Right hindlimb (tissue), 1 donor: Measurements from ENCODE around the gene CLBA1.

Source experiments
- DNase-seq: peaks from one replicate; pipeline ENCODE4 v3.0.0-alpha.2; 2018

CLBA1 gene

DNA sequence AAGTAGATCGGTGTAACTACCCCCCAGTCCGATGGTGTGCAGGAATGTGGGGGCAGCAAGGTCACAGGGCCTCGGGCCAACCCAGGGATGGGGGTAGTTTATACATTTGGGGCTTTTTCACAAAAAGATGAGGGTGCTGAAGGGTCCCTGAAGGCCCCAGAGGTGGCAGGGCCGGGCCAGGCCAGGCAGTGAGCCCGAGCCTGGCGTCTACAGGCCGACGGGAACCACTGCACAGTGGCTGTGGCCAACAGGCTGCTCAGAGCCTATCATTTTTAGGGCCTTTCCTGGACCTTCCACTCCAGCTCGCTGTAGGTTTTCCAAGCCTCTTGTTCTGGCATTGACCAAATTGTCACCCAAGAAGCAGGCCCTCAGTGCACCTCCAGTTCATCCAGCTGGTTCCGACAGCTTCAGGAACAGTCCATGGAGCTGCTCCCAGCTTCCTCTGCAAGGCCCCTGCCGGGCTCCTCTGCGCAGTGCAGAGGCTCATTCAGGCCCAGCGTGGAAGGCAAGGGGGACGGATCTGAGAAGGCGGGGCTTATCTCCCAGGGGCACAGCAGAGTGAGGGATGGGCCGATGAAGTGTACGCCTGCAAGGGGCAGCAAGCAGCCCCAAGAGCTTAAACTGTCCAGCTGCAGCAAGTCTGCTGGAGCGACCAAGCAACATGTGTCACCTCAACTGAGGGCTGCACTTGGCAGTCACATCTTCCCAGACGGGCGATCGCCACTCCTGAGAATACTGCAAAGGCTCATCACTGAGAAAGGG lies 21.4 kb downstream of the CLBA1 start:
- no peak for DNase-seq

DNA sequence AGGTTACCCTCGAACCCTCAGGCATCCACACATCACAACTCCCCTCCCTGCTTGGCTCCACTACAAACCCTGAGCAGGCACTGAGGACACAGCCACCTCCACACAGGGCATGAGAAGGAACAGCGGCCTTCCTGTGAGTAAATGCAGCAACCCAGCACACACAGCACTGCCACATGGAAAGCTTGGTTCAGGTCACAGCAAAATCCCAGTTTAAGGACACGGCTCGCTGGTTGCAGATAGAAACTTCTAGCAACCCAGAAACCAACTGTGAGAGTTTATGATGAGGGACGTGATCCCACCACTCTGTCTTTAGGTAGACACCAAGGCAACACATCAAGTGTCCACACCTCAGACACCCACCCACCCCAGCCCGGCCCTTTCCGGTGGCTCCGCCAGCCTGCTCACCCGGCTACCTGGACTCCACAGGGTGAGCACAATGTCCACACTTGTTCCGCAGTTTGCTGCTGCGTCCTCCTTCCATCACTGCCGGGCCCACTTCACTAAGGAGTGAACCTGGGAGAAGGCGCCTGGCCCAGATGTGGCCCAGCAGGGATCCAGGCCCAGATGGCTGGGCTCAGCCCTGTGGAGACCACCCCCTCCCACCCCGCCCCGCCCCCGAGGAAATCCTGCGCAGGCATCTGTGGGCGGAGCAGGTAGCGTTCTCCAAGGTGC lies 22.1 kb downstream of the CLBA1 start:
- DNase-seq = no peak

DNA sequence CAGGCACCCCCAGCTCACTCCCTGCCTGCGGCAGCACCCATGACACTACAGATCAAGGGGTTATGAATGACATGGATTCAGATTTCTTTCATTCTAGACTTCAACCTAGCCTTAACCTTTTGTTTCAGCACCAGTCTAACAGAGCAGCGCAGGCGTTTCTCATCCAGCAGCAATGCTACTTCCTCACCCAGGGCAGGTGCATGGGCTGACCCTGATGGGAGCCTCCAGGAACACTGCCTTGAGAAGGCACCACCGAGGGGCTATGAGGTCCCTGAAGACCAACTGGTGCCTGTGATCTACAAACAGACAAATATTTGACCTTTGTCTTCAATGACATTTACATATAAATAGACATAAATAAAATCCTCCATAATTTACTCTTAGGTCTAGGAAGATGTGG lies 24.5 kb downstream of the CLBA1 start:
- DNase-seq = no peak

DNA sequence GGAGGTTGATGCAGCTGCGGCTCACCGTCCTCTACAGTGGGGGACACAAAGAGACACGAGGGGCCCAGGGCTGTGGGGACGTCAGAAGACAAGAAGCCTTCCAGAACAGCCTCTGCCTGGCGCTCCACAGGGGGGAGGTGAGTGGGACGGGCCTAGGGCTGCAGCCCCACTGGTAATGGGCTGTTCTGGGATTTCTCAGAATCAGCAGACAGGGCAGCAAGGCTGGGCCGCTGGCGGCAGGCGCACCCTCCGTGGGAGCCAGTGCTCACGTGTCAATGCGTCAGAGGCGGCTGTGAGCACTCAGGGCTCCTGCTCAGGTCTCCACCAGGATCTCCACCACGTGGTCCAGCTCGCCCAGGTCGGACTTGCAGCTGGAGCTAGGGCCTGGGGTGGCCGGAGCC lies 25.3 kb downstream of the CLBA1 start:
- DNase-seq = no peak

DNA sequence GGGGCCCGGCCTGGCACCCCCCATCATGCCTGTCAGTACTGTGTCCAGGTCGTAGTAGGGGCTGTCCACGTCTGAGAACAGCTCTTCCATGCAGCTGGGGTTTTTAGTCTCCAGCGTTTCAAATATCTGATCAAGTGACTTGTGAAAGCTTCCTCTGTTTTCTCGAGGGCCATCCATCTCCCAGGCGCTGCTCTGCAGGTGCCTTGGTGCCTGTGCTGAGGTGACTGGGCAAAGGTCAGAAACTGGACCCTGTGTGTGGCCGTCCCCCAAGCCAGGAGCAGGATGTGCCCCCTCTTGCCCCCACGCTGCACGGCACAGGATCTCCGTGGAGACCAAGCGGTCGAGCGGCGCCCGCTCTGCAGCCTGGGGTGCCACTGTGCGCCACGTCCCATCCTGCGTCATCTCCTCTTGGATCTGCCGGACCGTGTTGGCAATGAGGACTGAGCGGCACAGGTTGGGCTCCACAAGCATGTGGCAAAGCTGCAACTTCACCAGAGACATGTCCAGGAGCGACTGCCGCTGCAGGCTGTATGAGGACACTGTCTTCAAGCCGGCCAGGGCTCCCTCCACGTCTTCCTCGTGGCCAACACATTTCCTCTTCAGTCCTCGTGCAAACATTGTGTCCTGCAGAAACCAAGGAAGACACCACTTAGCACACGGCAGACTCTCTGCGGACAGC lies 25.9 kb downstream of the CLBA1 start:
- DNase-seq = no peak

DNA sequence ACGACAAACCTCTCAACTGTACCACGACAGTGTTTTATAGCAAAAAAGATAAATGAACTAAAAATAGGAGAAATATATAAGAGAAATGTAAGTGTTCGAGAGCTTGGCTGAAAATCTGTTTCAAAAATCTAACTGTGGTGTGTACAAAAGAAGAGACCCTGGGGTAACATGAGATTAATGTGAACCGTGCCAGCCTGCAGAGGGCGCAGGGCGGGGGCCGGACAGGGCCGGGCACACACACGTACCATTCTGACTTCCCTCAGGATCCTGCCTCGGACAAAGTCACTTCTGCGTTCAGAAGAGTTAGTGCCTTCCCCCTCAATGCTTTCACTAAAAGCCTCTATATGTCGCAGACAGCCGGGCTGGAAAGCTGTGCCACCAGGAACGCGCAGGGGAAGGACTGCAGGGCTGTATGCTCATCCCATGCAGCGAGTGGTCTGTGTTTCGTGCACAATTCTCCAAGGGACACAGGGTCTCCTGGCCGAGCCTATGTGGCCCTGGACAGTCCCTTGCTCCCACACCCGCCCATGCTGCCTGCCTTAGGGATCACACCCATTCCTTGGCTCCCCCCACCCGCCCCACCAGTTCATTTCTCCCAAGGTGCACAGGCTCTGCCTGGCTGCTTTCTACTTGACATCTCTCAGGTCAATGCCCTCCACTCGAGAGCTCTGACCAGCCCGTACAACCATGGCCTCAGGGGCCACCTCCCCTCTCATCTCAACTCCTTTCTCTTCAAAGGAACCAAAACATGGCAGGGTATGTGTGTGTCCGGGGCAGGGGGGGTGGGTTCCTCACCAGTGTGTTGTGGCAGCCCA lies 26.8 kb downstream of the CLBA1 start:
- no peak for DNase-seq

DNA sequence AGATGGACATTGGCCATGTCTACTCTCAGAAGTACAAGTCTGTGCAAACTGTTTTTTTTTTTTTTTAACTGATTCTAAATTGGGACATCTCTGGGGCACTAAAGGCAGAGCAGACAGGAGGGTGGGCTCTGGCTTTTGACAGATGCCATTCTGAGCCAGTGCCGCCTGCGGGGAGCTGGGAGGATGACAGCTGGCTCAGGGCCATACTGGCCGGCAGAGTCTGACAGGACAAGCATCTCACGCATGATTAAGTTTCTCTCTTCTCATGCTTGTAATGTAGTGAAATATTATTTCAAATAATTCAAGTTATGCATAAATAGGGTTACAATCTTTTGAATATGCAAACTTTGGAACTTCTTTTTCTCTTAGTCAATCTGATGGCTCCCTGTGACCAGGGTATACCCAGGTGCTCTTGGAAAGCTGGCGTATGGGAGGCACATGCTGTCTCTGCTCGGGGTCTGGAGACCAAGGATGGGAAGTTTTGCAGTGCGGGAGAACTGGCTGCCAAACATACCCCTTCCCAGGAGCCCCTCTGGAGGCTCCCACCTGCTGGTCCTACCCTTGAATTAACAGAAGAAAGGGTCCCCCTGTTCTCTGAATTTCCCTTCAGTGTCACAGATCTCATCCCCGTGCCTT lies 27.7 kb downstream of the CLBA1 start:
- DNase-seq = peak; percentile 61

DNA sequence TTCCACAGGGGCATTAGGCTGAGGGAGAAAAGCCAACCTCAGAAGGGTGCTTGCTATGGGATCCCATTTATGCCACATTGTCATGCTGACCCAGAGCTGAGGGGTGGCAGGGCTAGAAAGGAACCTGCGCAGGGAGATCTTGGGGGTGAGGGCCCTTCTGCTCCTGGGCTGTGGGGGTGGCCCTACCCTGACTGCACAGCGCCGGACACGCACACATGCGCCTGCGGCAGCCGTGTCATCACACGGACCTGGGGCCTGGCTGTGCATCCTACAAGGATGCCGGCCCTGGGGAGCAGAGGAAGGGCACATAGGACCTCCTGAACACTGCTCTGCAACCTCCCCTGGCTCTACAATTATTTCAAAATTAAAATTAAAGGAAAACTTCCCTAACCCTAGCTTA lies 28.4 kb downstream of the CLBA1 start:
- DNase-seq = no peak

DNA sequence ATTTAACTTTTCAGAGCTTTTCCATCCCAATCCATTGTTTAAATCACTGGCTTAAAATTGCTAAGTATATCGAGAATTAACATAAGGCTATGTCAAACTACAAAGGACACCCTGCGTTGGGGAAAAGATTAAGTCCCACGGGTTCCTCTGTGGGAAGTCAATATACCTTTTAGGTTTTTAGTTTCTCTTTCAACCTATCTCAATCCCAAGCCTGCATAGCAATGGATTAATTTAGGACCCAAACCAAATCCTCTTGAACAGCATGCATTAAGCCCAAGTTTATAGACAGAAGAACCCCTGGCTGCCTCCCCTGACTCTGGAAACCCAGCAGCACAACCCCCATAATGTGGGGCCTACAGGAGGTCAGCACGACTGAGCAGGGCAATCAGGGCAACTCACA lies 29.0 kb downstream of the CLBA1 start:
- no peak for DNase-seq

DNA sequence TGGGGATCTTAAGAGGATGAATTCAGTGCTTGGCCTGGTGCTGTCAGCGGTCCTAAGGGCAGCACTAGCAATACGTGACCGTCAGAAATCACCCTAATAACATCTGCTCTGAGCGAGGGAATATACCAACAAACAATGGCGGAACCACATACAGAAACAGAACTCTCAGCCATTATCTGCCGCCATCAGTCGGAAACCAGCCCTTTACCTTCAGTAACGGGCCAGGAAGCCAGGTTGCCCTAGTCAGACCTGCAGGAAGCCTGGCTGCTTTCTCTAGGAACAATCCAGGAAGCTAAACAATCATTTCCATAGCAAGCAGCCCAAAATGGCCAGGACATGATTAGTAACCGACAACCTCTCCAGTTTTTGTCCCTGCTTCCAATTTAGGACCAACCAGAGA lies 29.7 kb downstream of the CLBA1 start:
- no peak for DNase-seq

DNA sequence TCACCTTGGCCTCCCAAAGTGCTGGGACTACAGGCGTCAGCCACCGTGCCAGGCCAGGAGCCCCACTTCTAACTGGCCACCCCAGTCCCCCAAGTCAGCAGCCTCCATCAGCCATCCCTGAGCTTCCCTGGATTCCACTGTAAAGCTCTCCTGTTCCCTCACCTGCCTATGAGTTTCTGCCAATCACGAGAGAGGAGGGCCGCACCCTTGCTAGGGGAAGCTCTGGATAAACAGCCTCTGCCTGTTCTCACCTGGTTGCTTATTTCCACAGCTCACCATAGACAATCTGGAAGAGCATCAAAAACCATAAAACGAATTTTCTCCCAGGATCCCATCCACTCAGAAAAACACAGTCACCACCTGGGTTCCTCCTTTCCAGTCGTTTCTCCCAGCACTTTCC lies 30.3 kb downstream of the CLBA1 start:
- no peak for DNase-seq

DNA sequence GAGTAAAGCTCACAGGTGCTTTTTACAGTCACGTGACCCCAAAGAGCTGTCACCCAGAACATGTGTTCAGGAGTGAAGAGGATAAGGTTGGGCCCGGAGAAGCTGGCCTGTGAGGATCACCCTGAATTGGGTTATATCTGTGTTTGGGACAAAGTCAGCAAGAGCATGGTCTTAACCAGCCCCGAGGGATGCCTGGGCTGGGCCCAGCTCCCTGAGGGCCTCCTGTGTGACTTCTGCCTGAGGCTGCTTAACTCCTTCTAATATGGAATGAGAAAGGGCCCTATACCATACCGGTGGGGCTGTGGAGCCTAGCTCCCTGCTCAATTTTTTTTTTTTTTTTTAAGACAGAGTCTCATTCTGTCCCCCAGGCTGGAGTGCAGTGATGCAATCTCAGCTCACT lies 32.8 kb downstream of the CLBA1 start:
- DNase-seq = no peak

DNA sequence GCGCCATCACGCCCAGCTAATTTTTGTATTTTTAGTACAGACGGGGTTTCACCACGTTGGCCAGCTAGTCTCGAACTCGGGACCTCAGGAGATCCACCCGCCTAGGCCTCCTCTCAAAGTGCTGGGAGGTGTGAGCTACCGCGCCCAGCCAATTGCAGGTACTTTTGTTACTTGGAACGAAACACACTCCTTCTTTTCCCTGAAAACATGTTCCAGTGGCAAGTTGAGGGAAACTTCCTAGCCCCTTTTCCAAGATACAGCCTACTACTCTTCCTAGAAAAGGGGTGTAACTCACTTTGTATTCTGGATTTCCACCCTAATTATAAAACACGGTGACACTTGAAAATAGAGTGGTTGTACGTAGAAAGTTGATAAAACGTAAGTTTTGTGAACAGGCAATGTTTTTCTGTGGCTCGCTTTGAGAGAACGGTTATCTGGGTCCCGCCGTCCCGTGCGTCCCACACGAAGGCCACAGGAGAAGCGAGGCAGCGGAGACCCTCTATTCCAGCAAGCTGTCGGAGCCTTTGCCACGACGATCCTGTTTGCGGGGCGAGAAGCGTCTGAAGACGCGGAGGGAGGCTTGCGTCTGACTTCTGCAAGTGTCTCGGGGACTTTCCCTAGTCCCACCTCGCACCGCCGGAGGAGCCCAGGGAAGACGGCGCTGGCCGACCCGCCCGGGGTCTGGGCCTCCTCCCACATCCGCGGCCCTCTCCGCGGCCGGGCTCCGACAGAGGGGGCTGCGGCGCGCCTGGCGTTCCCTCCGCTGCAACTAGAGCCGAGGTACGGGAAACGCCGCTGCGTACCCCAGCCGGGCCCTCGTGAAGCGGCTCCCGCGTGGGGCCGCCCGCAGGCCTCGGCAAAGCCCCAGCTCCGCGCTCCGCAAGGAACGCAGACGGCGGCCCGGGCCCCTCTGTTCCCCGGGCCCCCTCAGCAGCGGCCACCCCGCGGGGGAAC lies 34.5 kb downstream of the CLBA1 start:
- DNase-seq = peak; percentile 68

DNA sequence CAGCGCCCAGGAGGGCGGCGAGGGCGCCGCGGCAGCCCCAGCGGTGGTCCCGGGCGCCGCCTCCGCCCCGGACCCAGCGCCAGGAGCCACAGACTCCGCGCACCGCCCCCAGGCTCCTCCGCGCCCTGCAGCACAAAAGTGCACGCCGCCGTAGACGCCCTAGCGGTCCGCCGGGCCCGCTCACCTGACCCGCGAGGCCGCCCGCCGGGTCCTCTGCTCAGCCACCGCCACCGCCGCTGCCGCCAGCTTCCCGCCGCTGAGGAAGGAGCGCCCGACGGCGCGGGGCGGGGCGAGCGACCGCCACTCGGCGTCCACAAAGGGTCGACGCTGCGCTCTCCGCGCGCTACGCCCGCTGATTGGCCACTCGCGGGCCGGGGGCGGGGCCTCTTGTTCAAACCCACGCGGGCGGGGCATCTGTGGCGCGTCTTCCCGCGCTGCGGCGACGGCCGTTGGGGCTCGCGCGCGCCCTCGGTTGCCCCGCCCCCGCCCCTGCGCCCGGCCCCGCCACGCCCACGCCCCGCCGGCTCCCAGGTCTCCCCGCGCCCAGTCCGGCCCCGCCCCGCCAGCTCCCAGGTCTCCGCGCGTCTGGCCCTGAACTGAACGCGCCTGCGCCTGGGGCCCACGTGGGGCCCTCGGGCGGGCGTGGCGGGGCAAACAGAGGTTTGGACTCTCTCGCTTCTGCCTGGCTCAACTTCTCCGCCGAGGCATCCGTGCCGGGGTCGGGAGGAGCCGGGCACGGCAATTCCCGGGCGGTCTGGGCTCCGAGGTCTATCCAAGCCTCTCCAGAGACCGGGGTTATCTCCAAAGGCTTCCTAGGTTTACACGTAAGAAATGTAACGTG lies 35.4 kb downstream of the CLBA1 start, which contains the start of gene CDCA4:
Gene CDCA4, minus strand, starts transcription at position 269 of the 841 bp plus-strand sequence. CDS start 9,154 bp downstream, outside the sequence.
- DNase-seq = peak; percentile 99

DNA sequence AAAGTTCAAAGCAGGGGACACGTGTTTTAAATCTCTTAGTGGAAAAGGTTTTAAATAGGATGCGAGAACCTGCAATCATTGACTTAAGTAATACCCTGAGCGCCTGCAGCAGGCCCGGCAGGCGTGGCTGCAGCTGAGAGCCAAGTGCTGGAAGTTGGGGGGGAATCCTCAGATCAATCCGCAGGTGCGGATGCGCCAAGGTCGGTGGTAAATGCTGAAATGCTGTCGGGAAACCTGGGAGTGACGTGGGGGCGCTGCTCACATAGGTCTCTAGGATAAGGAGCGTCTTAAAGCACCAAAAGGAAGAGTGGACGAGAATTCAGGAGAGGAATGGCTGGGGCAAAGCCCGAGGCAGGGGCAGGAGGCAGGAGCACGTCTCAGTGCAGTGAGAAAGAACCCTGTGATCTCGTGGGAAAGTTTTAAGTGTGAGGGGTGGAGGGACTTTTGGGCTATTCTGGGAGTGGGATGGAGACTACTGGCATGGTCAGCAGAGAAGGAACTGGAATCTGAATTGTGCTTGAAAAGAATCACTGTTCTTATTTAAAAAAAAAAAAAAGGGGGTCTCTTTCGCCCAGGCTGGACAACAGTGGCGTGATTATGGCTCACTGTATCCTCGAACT lies 36.2 kb downstream of the CLBA1 start:
- DNase-seq = peak; percentile 64

DNA sequence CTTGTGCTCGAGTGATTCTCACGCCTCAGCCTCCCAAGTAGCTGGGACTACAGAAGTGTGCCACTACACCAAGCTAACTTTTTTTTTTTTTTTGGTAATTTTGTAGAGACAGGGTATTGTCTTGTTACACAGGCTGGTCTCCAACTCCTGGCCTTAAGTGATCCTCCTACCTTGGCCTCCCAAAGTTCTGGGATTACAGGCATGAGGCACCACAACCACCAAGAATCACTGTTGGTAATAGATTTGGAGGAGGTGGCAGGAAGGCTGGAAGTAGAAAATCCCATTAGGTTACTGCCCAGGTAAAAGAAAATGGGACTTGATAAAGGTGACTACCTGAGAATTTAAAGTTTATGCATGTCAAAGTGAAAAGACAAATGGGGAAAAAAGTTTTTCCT lies 36.7 kb downstream of the CLBA1 start:
- DNase-seq = no peak

DNA sequence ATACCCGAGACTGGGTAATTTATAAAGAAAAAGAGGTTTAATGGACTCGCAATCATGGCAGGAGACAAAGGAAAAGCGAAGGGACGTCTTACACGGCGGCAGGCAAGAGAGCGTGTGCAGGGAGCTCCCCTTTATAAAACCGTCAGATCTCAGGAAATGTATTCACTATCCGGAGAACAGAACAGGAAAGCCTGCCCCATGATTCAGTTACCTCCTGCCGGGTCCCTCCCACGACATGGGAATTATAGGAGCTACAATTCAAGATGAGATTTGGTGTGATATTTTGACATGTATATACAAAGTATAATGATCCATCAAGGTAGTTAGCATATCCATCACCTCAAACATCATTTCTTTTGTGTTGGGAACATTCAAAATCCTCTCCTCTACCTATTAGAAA lies 37.6 kb downstream of the CLBA1 start:
- no peak for DNase-seq

DNA sequence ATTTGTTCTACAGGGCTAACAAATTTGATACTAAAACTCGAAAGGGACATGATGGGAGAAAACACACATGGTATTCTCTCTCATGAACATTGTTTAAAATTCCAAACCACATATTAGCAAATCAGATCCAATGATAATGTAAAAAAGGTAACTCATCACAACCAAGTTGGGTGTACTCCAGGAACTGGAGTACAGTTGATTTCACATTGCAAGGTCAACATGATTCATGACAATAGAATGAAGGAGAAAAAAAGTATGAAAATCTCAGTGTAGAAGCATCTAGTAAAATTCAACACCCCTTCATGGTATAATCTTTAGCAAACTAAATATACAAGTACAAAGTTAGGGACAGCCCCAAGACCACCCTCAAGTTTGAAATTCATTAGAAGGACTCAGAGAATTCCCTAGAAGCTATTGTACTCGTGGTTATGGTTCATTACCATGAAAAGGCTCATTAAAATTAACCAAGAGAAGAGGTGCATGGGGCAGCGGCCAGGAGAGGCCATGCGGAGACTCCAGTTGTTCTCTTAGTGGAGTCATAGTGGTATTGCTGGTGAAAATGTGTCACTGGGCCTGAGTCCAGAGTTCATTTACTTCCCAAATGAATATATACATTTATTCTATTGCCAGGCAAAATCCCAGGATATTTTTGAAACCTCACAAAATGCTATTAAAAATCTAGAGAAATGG lies 38.3 kb downstream of the CLBA1 start:
- DNase-seq = no peak

DNA sequence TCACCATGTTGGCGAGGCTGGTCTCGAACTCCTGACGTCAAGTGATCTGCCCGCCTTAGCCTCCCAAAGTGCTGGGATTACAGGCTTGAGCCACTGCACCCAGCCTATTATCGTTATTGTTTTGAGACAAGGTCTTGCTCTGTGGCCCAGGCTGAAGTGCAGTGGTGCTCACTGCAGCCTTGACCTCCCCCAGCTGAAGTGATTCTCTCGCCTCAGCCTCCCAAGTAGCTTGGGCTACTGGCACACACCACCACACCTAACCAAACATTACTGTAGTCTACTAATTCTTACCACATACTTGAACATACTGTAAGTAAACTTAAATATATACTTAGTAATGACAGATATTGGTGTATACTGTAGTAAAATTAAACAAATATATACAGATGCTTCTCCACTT lies 39.8 kb downstream of the CLBA1 start:
- no peak for DNase-seq
